B cell (primary cell): ENCODE data around the gene FERMT3. TPM values are rescaled to one million over a fixed set of nuclear protein-coding genes. Genes with fewer than 3 reads are reported as not detected.

Experiments
- ATAC-seq: fragments of 200-7000 bp; cut with Tn5 transposase; one replicate; pipeline ENCODE4 v1.10.0; 2021; ENCODE audit warnings: low read depth, mild to moderate bottlenecking, moderate number of reproducible peaks, moderate library complexity
- CTCF ChIA-PET: fragments of 350-600 bp; sonication (Branson Sonifier 250); formaldehyde crosslinking; loops from one replicate; lab custom pipeline; 2021; ENCODE audit warnings: antibody characterized with exemption, inconsistent platforms; lab: Charles Lee
- POLR2A ChIA-PET: fragments of 350-600 bp; sonication (Branson Sonifier 250); formaldehyde crosslinking; loops from one replicate; lab custom pipeline; 2021; ENCODE audit warnings: antibody characterized with exemption; lab: Charles Lee
- DNase-seq: peaks from one replicate; pipeline ENCODE4 v3.0.0; 2013
- H2AFZ ChIP-seq: 2 replicates; pipeline ENCODE4 v1.6.1; 2012; ENCODE audit warnings: mild to moderate bottlenecking, low read depth, low read length; ENCODE audit not compliant: insufficient read depth, poor library complexity, severe bottlenecking
- H3K27ac ChIP-seq, 2 donors: 1 replicate in 1 of 2; 2 replicates in 1 of 2; pipeline ENCODE4 v1.5.1; 2012 to 2013; ENCODE audit warnings: low read length in 2 of 2, mild to moderate bottlenecking in 2 of 2, moderate library complexity in 1 of 2
- H3K27me3 ChIP-seq, 4 experiments: fragments of 200-600 bp in 1 of 4; sonication (generic) in 1 of 4; replicated peaks in 1 of 4; 1 replicate in 2 of 4; 2 replicates in 2 of 4; pipeline versions ENCODE4 v1.6.1 to v1.7.0; 2013 to 2016; ENCODE audit warnings: low read length in 3 of 4, mild to moderate bottlenecking in 2 of 4, mixed read lengths in 1 of 4, moderate library complexity in 1 of 4; ENCODE audit not compliant: insufficient read depth in 4 of 4, control insufficient read depth in 3 of 4; ENCODE audit errors: control extremely low read depth in 1 of 4
- H3K36me3 ChIP-seq, 2 experiments: replicated peaks in 1 of 2; 1 replicate in 1 of 2; 2 replicates in 1 of 2; pipeline versions ENCODE4 v1.6.1 to v1.7.1; 2013; ENCODE audit warnings: low read length in 1 of 2; ENCODE audit not compliant: insufficient read depth in 2 of 2, control insufficient read depth in 1 of 2; ENCODE audit errors: control extremely low read depth in 1 of 2, extremely low read depth in 1 of 2
- H3K4me1 ChIP-seq, 2 donors: fragments of 200-600 bp in 1 of 2; sonication (generic) in 1 of 2; 1 replicate in 1 of 2; 2 replicates in 1 of 2; pipeline versions ENCODE4 v1.5.1 to v1.6.1; 2013 to 2017; ENCODE audit warnings: low read length in 2 of 2; ENCODE audit not compliant: control insufficient read depth in 2 of 2, insufficient read depth in 2 of 2
- H3K4me2 ChIP-seq: replicated peaks from 2 replicates; pipeline ENCODE3; 2012; ENCODE audit warnings: mild to moderate bottlenecking, low read depth, low read length; ENCODE audit not compliant: poor library complexity, severe bottlenecking
- H3K4me3 ChIP-seq, 5 experiments: fragments of 200-600 bp in 1 of 5; sonication (generic) in 1 of 5; 1 replicate in 3 of 5; 2 replicates in 2 of 5; pipeline versions ENCODE4 v1.5.1 to v1.7.0; 2011 to 2016; ENCODE audit warnings: low read length in 4 of 5, mild to moderate bottlenecking in 4 of 5, low read depth in 2 of 5, control low read depth in 1 of 5, moderate library complexity in 1 of 5; ENCODE audit not compliant: insufficient read depth in 1 of 5; ENCODE audit errors: control extremely low read depth in 1 of 5, extremely low read depth in 1 of 5
- H3K79me2 ChIP-seq: fragments of 200-600 bp; sonication (generic); one replicate; pipeline ENCODE4 v1.6.0; 2016; ENCODE audit warnings: low read length; ENCODE audit not compliant: control insufficient read depth, insufficient read depth
- H3K9ac ChIP-seq: fragments of 200-600 bp; sonication (generic); 2 replicates; pipeline ENCODE4 v1.6.1; 2017; ENCODE audit warnings: mild to moderate bottlenecking, low read length, moderate library complexity
- H3K9me3 ChIP-seq, 3 donors: one replicate each; pipeline versions ENCODE4 v1.6.1 to v1.7.1; 2013; ENCODE audit warnings: low read length in 2 of 3; ENCODE audit not compliant: control insufficient read depth in 2 of 3, insufficient read depth in 1 of 3; ENCODE audit errors: control extremely low read depth in 1 of 3
- H4K20me1 ChIP-seq: 2 replicates; pipeline ENCODE4 v1.6.0; 2012; ENCODE audit warnings: mild to moderate bottlenecking, low read length; ENCODE audit not compliant: insufficient read depth, control insufficient read depth, poor library complexity, severe bottlenecking
- H3K27ac Mint-ChIP-seq: one replicate; pipeline ENCODE4 v1.8.0; 2021; ENCODE audit warnings: mixed read lengths
- H3K27me3 Mint-ChIP-seq: one replicate; pipeline ENCODE4 v1.8.0; 2021; ENCODE audit warnings: mixed read lengths
- H3K4me1 Mint-ChIP-seq: one replicate; pipeline ENCODE4 v1.8.0; 2021; ENCODE audit warnings: mixed read lengths
- H3K4me3 Mint-ChIP-seq: one replicate; pipeline ENCODE4 v1.8.0; 2021; ENCODE audit warnings: mixed read lengths
- H3K9me3 Mint-ChIP-seq: one replicate; pipeline ENCODE4 v1.8.0; 2022; ENCODE audit warnings: mixed read lengths; ENCODE audit not compliant: insufficient read depth
- CTCF ChIP-seq: fragments of 200-600 bp; IDR thresholded peaks from one replicate; pipeline ENCODE4 v1.8.0; 2022; ENCODE audit warnings: antibody characterized with exemption, mild to moderate bottlenecking
- EZH2 ChIP-seq: IDR thresholded peaks from 2 replicates; pipeline ENCODE4 v1.6.1; 2012; ENCODE audit warnings: borderline replicate concordance, low read depth, mild to moderate bottlenecking, moderate library complexity, low read length; ENCODE audit not compliant: insufficient read depth, poor library complexity, severe bottlenecking
- WGBS: methylation state at CpG from one replicate; pipeline ENCODE4 v1.1.5; 2013; ENCODE audit warnings: missing lambda C conversion rate; ENCODE audit not compliant: insufficient coverage; 5-methylcytosine and 5-hydroxymethylcytosine counted together
- intact Hi-C: fragments of 100-400 bp; cut with micrococcal nuclease; formaldehyde crosslinking; loops from one replicate; pipeline ENCODE4 v1.10.0; 2022
- polyA plus RNA-seq: library from polyadenylated mRNA; depleted of rRNA; stranded (reverse); fragments of >200 nt; gene quantifications from 2 replicates; pipeline ENCODE4 v1.2.3, GENCODE V29; 2012
- total RNA-seq, 2 donors: library from RNA; stranded (reverse); fragments of 120-200 nt in 1 of 2; gene quantifications; 1 replicate in 1 of 2; 2 replicates in 1 of 2; pipeline versions ENCODE4 v1.2.3 to v1.2.4, GENCODE V29; 2013 to 2022

FERMT3 gene
- total and polyA plus RNA-seq, 2 donors (not counting 1 experiment from before 2014, with no cell fraction given) = 96.2 to 170 TPM

- POLR2A ChIA-PET = interaction anchor here (1.2 kb wide), 1 partner anchor 54 kb away, joined by 3 read pairs; no protein-coding TSS in a partner anchor
Observed at GRCh38 chr11:64183890-64184289, 22.6 kb upstream of the FERMT3 start.

More at GRCh38 chr11:64183890-64184289, 22.6 kb upstream of the FERMT3 start:
- 94% methylated on average over 1 of the region's 7 CpGs for WGBS
- intact Hi-C loops = loop anchor here (2.0 kb wide), 1 partner anchor 17 kb away; the partner anchor contains the start of gene MACROD1
- Mint-ChIP-seq H3K27ac (no peak overlapping the region), H3K27me3 (no peaks in the 10 kb centered on the region), H3K9me3 (no peaks in the 10 kb centered on the region), H3K4me3 (peak overlapping the region; percentile 62), H3K4me1 (peaks cover 35% of the 10 kb centered on the region)
- H3K79me2 ChIP-seq = peaks cover 36% of the 10 kb centered on the region
- H3K4me3 ChIP-seq = no peak overlapping the region
- H3K27ac ChIP-seq = no peak overlapping the region
- no peaks in the 10 kb centered on the region for H4K20me1 ChIP-seq
- no peak overlapping the region for H3K9ac ChIP-seq
- H3K9me3 ChIP-seq = no peaks in the 10 kb centered on the region
- H2AFZ ChIP-seq = no peak overlapping the region
- H3K36me3 ChIP-seq = peaks cover 2 to 3% of the 10 kb centered on the region in 2 experiments
- no peak overlapping the region for H3K4me2 ChIP-seq
- CTCF ChIA-PET = interaction anchor here (2.2 to 6.1 kb wide), 2 partner anchors 22 to 117 kb away, joined by 9 to 53 read pairs; partner anchors contain the start of genes CATSPERZ and FERMT3
- ATAC-seq (no peak), DNase-seq (no peak)
- no peak for TF ChIP-seq CTCF
- TF ChIP-seq EZH2 = no peak
- H3K4me1 ChIP-seq = peaks cover 13 to 24% of the 10 kb centered on the region in 2 donors
- no peaks in the 10 kb centered on the region for H3K27me3 ChIP-seq
